NCI-H226 (cell line): ENCODE measurements around the gene RSBN1L.
A peak's percentile ranks its signal among the peaks of the same experiment; 100 is the strongest.
"Not testable (repeated sequence)": the region's sequence is repeated elsewhere in the genome, so short reads cannot be mapped to it uniquely, and the experiment has no call there.

Source experiments
- DNase-seq: peaks from one replicate; pipeline ENCODE4 v3.0.0-alpha.2; 2015

Gene RSBN1L

GRCh38 chr7:77778535-77778934 lies 82.3 kb downstream of the RSBN1L start:
- no peak for DNase-seq

GRCh38 chr7:77782383-77782782 lies 86.1 kb downstream of the RSBN1L start:
- no peak for DNase-seq

GRCh38 chr7:77783111-77783510 lies 86.9 kb downstream of the RSBN1L start:
- DNase-seq, result no peak

- DNase-seq, result no peak
Measured at GRCh38 chr7:77783545-77783944, 87.3 kb downstream of the RSBN1L start.

GRCh38 chr7:77784426-77784825 lies 88.2 kb downstream of the RSBN1L start:
- not testable (repeated sequence) for DNase-seq

GRCh38 chr7:77786018-77786417 lies 89.8 kb downstream of the RSBN1L start:
- no peak for DNase-seq

GRCh38 chr7:77786741-77787140 lies 90.5 kb downstream of the RSBN1L start:
- no peak for DNase-seq

- no peak for DNase-seq
Measured at GRCh38 chr7:77788327-77788902, 92.2 kb downstream of the RSBN1L start.

- no peak for DNase-seq
Measured at GRCh38 chr7:77791336-77791735, 95.1 kb downstream of the RSBN1L start.

- DNase-seq, result no peak
Measured at GRCh38 chr7:77791956-77792355, 95.7 kb downstream of the RSBN1L start.

GRCh38 chr7:77794000-77794399 lies 97.7 kb downstream of the RSBN1L start:
- no peak for DNase-seq

- no peak for DNase-seq
Measured at GRCh38 chr7:77796109-77796508, 99.8 kb downstream of the RSBN1L start.

- DNase-seq, result no peak
Measured at GRCh38 chr7:77796960-77797359, 100.7 kb downstream of the RSBN1L start.

- no peak for DNase-seq
Measured at GRCh38 chr7:77797734-77798393, 101.6 kb downstream of the RSBN1L start.

GRCh38 chr7:77798394-77799077 lies 102.3 kb downstream of the RSBN1L start, which contains the start of the genes PHTF2 and TMEM60:
TSS of gene PHTF2 (plus strand) at chr7:77798773.
TSS of gene TMEM60 (minus strand) at chr7:77798434. CDS start at chr7:77794373, 4,061 bp downstream.
- peak; percentile 100 for DNase-seq

GRCh38 chr7:77799078-77799964 lies 103.1 kb downstream of the RSBN1L start:
- no peak for DNase-seq

- peak; percentile 87 for DNase-seq
Measured at GRCh38 chr7:77800158-77800557, 103.9 kb downstream of the RSBN1L start.

GRCh38 chr7:77800730-77801129 lies 104.5 kb downstream of the RSBN1L start:
- DNase-seq, result no peak

- DNase-seq, result no peak
Measured at GRCh38 chr7:77802557-77803405, 106.5 kb downstream of the RSBN1L start.

- no peak for DNase-seq
Measured at GRCh38 chr7:77806425-77806824, 110.2 kb downstream of the RSBN1L start.

- DNase-seq, result no peak
Measured at GRCh38 chr7:77808517-77808916, 112.3 kb downstream of the RSBN1L start.
